Kidney (tissue), 14 donors: ENCODE results near the gene PATJ. TPM values are rescaled to one million over a fixed set of nuclear protein-coding genes. Genes with fewer than 3 reads are reported as not detected.
"Not testable (repeated sequence)": the region's sequence is repeated elsewhere in the genome, so short reads cannot be mapped to it uniquely, and the experiment has no call there.

Experiments
- DNase-seq, 5 donors: peaks; one replicate each; pipeline ENCODE4 v3.0.0-alpha.2; 2013 to 2020
- FAIRE-seq: peaks from 2 replicates; lab custom pipeline; 2012; peaks lifted over from hg19 to GRCh38; lab: Jason Lieb, UNC
- H3K27ac ChIP-seq, 2 donors: one replicate each; pipeline ENCODE4 v1.7.0; 2013; ENCODE audit warnings: low read depth in 2 of 2, low read length in 2 of 2, inconsistent platforms in 1 of 2
- H3K27me3 ChIP-seq: one replicate; pipeline ENCODE4 v1.7.1; 2013; ENCODE audit warnings: low read length, inconsistent platforms; ENCODE audit not compliant: control insufficient read depth, insufficient read depth
- H3K36me3 ChIP-seq, 3 donors: one replicate each; pipeline versions ENCODE4 v1.7.0 to v1.7.1; 2013; ENCODE audit warnings: low read length in 3 of 3, control low read depth in 1 of 3, inconsistent platforms in 1 of 3; ENCODE audit not compliant: insufficient read depth in 3 of 3, control insufficient read depth in 2 of 3
- H3K4me1 ChIP-seq, 3 donors: one replicate each; pipeline versions ENCODE4 v1.7.0 to v1.7.1; 2013; ENCODE audit warnings: low read length in 3 of 3, inconsistent platforms in 1 of 3, low read depth in 1 of 3; ENCODE audit not compliant: control insufficient read depth in 2 of 3, insufficient read depth in 2 of 3
- H3K4me3 ChIP-seq, 3 donors: one replicate each; pipeline versions ENCODE4 v1.7.0 to v1.8.1; 2013; ENCODE audit warnings: low read length in 3 of 3, control low read depth in 1 of 3, inconsistent platforms in 1 of 3
- H3K9ac ChIP-seq, 3 donors: one replicate each; pipeline versions ENCODE4 v1.7.0 to v1.7.1; 2013; ENCODE audit warnings: low read length in 3 of 3, control low read depth in 1 of 3, inconsistent platforms in 1 of 3
- H3K9me3 ChIP-seq, 3 donors: one replicate each; pipeline versions ENCODE4 v1.7.0 to v1.7.1; 2013; ENCODE audit warnings: low read length in 3 of 3, control low read depth in 1 of 3, inconsistent platforms in 1 of 3; ENCODE audit not compliant: control insufficient read depth in 2 of 3, insufficient read depth in 1 of 3
- CTCF ChIP-seq: IDR thresholded peaks from 3 replicates; pipeline ENCODE4 v1.5.1; 2012; ENCODE audit warnings: mild to moderate bottlenecking, moderate library complexity, borderline replicate concordance; ENCODE audit not compliant: insufficient read depth; ENCODE audit errors: extremely low read depth
- intact Hi-C: fragments of 100-400 bp; cut with DNase I; formaldehyde crosslinking; loops from one replicate; pipeline ENCODE4 v1.11.1; 2022
- polyA plus RNA-seq: library from polyadenylated mRNA; stranded (reverse); fragments of 350-450 nt; fragmentation: Illumina TruSeq; extraction: RNeasy Lipid Tissue Mini Kit (QIAGEN cat#74804); gene quantifications from one replicate; pipeline ENCODE4 v1.2.3, GENCODE V29; 2014; ENCODE audit warnings: low read depth, low replicate concordance; ENCODE audit not compliant: insufficient read depth
- total RNA-seq: library from RNA; stranded (reverse); fragmentation: NEBNext Ultra II Directional; extraction: Animal tissue kit (Norgen Biotek cat#: 25700); gene quantifications from one replicate; pipeline ENCODE4 v1.2.1, GENCODE V29; 2021
- donor health status: control.
- donor health status: control.
- donor health status: control.
- donor health status: control.
- donor health status: control.
- donor health status: DM: yes; HTN: yes; CAD: no.
- donor health status: Normal renal cell carcinoma (clear cell type).

Gene PATJ
- total and polyA plus RNA-seq, 2 donors from 2014 or later = 44.0 to 98.0 TPM

GRCh38 chr1:61936839-61937238 is 194.6 kb downstream of the PATJ start:
- Histone ChIP-seq H3K36me3 (no peaks in the 10 kb centered on the region), H3K4me3 (no peak overlapping the region), H3K9ac (no peak overlapping the region), H3K9me3 (no peaks in the 10 kb centered on the region), H3K27me3 (no peaks in the 10 kb centered on the region), H3K4me1 (no peaks in the 10 kb centered on the region), H3K27ac (no peak overlapping the region)
- DNase-seq (no peak), FAIRE-seq (no peak)
- intact Hi-C loops = no loop called here
- TF ChIP-seq CTCF = no peak

DNA sequence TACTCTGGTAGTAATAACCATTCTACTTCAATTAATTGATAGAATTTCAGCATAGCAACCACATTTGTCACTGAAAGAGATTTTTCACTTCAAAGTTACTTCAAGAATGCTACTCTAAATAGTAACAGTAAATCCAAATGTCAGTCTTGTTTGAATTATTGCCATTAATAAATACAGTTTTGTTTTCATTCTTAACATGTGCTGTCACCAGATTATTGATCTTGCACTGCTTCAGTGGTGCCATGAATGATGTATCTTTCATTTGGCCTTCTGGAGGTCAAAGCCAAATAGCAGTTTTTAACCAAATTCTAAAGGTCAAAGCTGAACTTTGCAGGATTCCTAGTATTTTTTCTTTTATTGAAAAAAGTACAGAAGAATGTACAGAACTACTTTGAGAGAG is 199.5 kb downstream of the PATJ start:
- no peak for FAIRE-seq
- Histone ChIP-seq H3K27me3 (no peaks in the 10 kb centered on the region), H3K9ac (no peak overlapping the region), H3K4me3 (no peak overlapping the region), H3K9me3 (no peaks in the 10 kb centered on the region), H3K27ac (no peak overlapping the region), H3K4me1 (no peaks in the 10 kb centered on the region), H3K36me3 (peaks cover 0 to 6% (median 0%) of the 10 kb centered on the region in 3 donors)
- no peak for TF ChIP-seq CTCF
- peak in 1 of 5 donors; percentile 7 for DNase-seq
- intact Hi-C loops = no loop called here

GRCh38 chr1:61942856-61943255 is 200.6 kb downstream of the PATJ start:
- Histone ChIP-seq H3K9ac (no peak overlapping the region), H3K4me3 (no peak overlapping the region), H3K9me3 (no peaks in the 10 kb centered on the region), H3K27ac (no peak overlapping the region), H3K27me3 (no peaks in the 10 kb centered on the region), H3K4me1 (no peaks in the 10 kb centered on the region), H3K36me3 (peaks cover 0 to 6% (median 0%) of the 10 kb centered on the region in 3 donors)
- intact Hi-C loops = no loop called here
- DNase-seq = no peak
- FAIRE-seq = no peak
- no peak for TF ChIP-seq CTCF

GRCh38 chr1:61948685-61949084 is 206.4 kb downstream of the PATJ start:
- H3K9me3 ChIP-seq, DNase-seq, H3K4me3 ChIP-seq, FAIRE-seq, intact Hi-C loops, H3K27me3 ChIP-seq, H3K9ac ChIP-seq, H3K4me1 ChIP-seq, H3K27ac ChIP-seq, H3K36me3 ChIP-seq: not testable (repeated sequence)
